NCI-H2081 (cell line): ENCODE data around the gene KLHDC2.
"Not testable (repeated sequence)": the region's sequence is repeated elsewhere in the genome, so short reads cannot be mapped to it uniquely, and the experiment has no call there.

ENCODE experiments used
- DNase-seq, 2 experiments: peaks; one replicate each; lab custom pipeline; 2025; lab: John Stamatoyannopoulos, UW

KLHDC2 gene

GRCh38 chr14:49767571-49768300 is at the start of gene KLHDC2:
TSS of gene KLHDC2 (plus strand) at chr14:49768153. CDS start at chr14:49768469, 316 bp downstream.
- DNase-seq: peak; percentile 83 to 88

GRCh38 chr14:49720744-49721143 is 47.2 kb upstream of the KLHDC2 start:
- DNase-seq: no peak

DNA sequence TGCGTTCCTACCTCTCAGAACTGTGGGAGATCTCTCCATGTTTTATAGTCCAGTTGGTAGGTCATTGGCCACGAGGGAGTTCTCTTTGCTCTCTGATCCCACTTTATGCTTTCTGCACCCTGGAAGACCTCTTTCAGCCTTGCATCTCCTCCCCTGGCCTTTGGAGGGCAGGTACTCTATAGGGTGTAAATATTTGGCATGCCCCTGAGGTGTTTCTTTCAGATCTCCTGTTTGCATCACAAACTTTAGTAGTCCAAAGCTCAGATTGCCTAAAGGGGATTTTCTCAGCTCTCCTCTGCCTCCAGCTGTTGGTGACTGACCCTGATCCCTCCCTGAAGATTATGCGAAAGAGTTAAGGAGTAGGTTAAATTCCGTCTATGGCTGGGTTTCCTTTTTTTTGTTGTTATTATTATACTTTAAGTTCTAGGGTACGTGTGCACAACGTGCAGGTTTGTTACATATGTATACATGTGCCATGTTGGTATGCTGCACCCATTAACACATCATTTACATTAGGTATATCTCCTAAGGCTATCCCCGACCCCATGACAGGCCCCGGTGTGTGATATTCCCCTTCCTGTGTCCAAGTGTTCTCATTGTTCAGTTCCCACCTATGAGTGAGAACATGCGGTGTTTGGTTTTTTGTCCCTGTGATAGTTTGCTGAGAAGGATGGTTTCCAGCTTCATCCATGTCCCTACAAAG is 46.1 kb upstream of the KLHDC2 start:
- DNase-seq: not testable (repeated sequence)

- DNase-seq: no peak
Measured at GRCh38 chr14:49727171-49727570, 40.8 kb upstream of the KLHDC2 start.

GRCh38 chr14:49732896-49733295 is 35.1 kb upstream of the KLHDC2 start:
- no peak for DNase-seq

- DNase-seq: no peak
Measured at GRCh38 chr14:49733836-49734235, 34.1 kb upstream of the KLHDC2 start.

- not testable (repeated sequence) for DNase-seq
Measured at GRCh38 chr14:49735669-49736068, 32.3 kb upstream of the KLHDC2 start.

- DNase-seq: no peak
Measured at GRCh38 chr14:49745191-49745590, 22.8 kb upstream of the KLHDC2 start.

- DNase-seq: not testable (repeated sequence)
Measured at GRCh38 chr14:49746476-49746875, 21.5 kb upstream of the KLHDC2 start.

- DNase-seq: no peak
Measured at GRCh38 chr14:49754570-49755097, 13.3 kb upstream of the KLHDC2 start.

GRCh38 chr14:49755378-49755777 is 12.6 kb upstream of the KLHDC2 start:
- DNase-seq: no peak

GRCh38 chr14:49761839-49762551 is 6.0 kb upstream of the KLHDC2 start:
- DNase-seq: no peak

DNA sequence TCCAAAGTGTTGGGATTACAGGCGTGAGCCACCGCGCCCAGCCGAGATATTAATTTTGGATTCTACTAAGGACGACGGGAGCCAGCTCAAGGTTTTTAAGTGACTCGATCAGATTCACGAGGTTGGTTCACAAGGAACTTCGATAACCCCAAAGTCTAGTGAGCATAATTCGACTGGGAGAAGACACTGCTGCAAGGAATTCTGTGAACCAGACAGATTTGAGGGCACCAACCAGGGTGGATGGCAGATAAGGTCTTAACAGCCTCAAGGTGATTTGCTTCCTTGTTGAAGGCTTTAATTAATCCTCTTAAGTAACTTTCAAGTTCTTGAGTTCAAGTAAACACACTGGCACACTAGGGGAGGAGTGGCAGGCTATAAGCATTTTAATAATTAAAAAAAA is 1.1 kb upstream of the KLHDC2 start:
- peak in 1 of 2 experiments; percentile 6 for DNase-seq

- no peak for DNase-seq
Measured at GRCh38 chr14:49767270-49767570, 733 bp upstream of the KLHDC2 start.

GRCh38 chr14:49768301-49769121 is 558 bp downstream of the KLHDC2 start:
- DNase-seq: peak; percentile 30 to 66

- no peak for DNase-seq
Measured at GRCh38 chr14:49769171-49769570, 1.2 kb downstream of the KLHDC2 start.

DNA sequence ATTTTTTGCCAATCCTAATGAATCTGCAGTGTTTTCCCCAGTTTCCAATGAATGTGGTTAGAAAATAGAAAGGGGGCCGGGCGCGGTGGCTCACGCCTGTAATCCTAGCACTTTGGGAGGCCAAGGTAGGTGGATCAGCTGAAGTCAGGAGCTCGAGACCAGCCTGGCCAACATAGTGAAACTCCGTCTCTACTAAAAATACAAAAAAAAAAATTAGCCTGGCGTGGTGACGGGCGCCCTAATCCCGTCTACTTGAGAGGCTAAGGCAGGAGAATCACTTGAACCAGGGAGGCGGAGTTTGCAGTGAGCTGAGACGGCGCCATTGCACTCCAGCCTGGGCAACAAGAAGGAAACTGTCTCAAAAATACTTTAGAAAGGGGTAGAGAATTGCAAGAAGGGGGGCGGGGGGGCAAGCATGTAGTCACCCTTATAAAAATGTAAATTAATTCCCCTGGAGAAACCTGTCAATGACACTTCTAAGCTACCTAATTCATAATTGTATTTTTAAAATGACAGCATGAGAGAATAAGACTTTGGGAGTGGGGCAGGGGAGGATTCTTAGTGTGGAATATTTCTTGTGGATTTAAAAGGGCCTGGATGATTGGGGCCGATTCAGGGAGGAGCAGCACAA is 1.7 kb downstream of the KLHDC2 start:
- no peak for DNase-seq

GRCh38 chr14:49770212-49770817 is 2.4 kb downstream of the KLHDC2 start:
- DNase-seq: no peak

- not testable (repeated sequence) for DNase-seq
Measured at GRCh38 chr14:49771691-49772090, 3.7 kb downstream of the KLHDC2 start.

DNA sequence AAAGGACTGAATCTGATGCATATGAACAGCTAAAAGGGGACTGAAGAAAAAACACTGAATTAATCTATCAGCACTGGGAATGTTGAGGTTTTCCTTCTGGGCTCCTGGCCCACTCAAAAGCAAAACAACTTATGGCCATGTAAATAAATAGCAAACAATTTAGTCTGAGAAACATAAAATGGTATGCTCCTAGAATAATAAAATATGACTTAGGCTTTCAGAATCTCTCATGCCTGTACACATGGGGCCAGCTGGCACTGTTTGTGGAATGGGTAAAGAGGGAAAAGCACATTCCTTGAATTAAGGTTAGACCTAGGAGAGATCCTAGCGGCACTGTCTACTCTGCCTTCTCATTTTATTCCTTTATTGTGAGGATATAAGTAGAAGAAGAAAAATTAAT is 6.2 kb downstream of the KLHDC2 start:
- no peak for DNase-seq

GRCh38 chr14:49778421-49778820 is 10.5 kb downstream of the KLHDC2 start:
- no peak for DNase-seq
